Brain microvascular endothelial cell (primary cell): ENCODE measurements around the gene CRHR2.

ENCODE experiments used
- DNase-seq: peaks from one replicate; pipeline ENCODE4 v3.0.0-alpha.2; 2020
- H3K27ac ChIP-seq: fragments of 250-450 bp; sonication (Bioruptor Pico); 2 replicates; pipeline ENCODE4 v1.5.1; 2020; ENCODE audit warnings: mild to moderate bottlenecking, moderate library complexity
- H3K27me3 ChIP-seq: fragments of 250-450 bp; sonication (Bioruptor Pico); replicated peaks from 2 replicates; pipeline ENCODE4 v1.5.1; 2020; ENCODE audit warnings: mild to moderate bottlenecking
- H3K36me3 ChIP-seq: fragments of 250-450 bp; sonication (Bioruptor Pico); replicated peaks from 2 replicates; pipeline ENCODE4 v1.5.1; 2020; ENCODE audit warnings: mild to moderate bottlenecking
- H3K4me3 ChIP-seq: 2 replicates; pipeline ENCODE4 v1.5.1; 2011; ENCODE audit warnings: low read depth, mild to moderate bottlenecking, control low read depth, low read length, moderate library complexity
- in situ Hi-C: cut with HindIII; loops from 2 replicates; pipeline ENCODE4 v1.10.0; 2017; ENCODE audit warnings: low sequenced_read_pairs, low pct_ligation_motif_present
- TF ChIP-seq, protein P1 (sequence below): IDR thresholded peaks from 2 replicates; pipeline ENCODE4 v1.5.1; 2011; ENCODE audit warnings: low read depth, mild to moderate bottlenecking, moderate library complexity, low read length, control low read depth, inconsistent platforms; ENCODE audit errors: missing control alignments

CRHR2 gene

DNA sequence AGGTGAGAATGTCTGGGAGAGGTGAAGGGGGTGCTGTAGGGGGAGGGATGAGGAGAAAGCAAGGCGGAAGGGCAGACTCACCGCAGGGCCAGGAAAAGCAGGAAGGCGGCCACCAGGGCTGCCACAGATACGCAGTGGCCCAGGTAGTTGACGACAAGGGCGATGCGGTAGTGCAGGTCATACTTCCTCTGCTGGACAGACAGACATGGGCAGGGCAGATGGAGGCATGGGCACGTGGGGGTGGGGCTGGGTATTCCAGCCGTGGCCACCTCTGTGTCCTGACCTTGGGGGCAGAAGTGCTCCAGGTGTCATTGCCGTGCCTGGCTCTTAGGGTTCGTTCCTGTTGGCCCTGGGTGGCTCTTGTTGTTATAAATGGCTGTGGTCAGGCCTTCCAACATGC lies 16.8 kb downstream of the CRHR2 start:
- Histone ChIP-seq H3K27ac (no peak overlapping the region), H3K4me3 (no peak overlapping the region), H3K27me3 (no peaks in the 10 kb centered on the region), H3K36me3 (no peaks in the 10 kb centered on the region)
- in situ Hi-C loops: no loop called here
- TF ChIP-seq, protein P1, sequence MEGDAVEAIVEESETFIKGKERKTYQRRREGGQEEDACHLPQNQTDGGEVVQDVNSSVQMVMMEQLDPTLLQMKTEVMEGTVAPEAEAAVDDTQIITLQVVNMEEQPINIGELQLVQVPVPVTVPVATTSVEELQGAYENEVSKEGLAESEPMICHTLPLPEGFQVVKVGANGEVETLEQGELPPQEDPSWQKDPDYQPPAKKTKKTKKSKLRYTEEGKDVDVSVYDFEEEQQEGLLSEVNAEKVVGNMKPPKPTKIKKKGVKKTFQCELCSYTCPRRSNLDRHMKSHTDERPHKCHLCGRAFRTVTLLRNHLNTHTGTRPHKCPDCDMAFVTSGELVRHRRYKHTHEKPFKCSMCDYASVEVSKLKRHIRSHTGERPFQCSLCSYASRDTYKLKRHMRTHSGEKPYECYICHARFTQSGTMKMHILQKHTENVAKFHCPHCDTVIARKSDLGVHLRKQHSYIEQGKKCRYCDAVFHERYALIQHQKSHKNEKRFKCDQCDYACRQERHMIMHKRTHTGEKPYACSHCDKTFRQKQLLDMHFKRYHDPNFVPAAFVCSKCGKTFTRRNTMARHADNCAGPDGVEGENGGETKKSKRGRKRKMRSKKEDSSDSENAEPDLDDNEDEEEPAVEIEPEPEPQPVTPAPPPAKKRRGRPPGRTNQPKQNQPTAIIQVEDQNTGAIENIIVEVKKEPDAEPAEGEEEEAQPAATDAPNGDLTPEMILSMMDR: no peak
- no peak for DNase-seq

DNA sequence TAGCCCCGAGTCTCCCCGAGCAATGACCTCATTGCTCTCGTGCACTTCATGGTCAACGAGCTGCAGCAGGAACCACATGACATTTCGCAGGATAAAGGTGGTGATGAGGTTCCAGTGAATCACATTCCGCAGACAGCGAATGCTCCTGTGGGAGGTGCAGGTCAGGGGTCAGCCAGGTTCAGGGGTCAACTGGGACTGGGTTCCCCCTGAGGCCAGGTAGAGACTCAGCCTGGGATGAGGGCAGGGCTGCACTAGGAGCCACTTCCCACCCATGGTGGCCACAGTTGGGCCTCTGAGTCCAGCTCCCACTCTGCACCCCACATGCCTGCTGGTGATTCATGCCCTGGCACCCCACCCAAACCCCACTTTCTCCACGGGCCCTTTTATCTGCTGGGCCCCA lies 17.2 kb downstream of the CRHR2 start:
- no peaks in the 10 kb centered on the region for H3K36me3 ChIP-seq
- no peak for DNase-seq
- TF ChIP-seq, protein P1: no peak
- no peaks in the 10 kb centered on the region for H3K27me3 ChIP-seq
- H3K27ac ChIP-seq: no peak overlapping the region
- H3K4me3 ChIP-seq: no peak overlapping the region
- in situ Hi-C loops: no loop called here

DNA sequence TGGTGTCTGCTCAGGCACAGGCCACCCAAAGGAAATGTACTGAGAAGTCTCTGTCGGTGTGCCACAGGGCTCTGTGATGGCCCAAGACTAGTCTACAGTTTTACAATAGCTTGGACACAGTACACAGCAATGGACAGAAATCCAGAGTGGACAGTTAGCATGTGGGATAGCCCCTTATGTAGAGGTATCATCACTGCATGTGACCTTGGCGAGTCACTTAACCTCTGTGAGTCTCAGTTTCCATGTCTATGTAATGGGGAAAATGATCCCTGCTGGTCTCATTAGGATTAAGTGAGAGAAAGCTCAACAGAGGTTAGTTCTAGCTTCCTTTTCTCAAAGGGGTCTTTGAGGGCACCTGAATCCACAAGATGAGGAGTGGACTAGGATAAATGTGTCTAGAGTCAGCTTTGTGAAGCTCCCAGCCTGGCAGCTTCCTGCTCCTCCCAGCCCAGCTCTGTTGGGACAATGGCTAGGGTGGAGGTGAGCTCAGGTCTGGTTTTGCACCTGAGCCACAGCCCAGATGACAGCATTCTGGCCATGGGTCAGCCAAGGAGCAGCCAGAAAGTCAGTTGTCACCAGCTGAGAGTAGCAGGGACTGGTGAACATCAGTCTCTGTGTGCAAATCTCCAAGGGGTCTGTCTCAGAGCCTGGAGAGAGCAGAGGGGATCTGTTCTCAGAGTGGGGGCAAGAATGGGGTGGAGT lies 17.9 kb downstream of the CRHR2 start:
- in situ Hi-C loops: no loop called here
- no peak for DNase-seq
- H3K4me3 ChIP-seq: no peak overlapping the region
- H3K36me3 ChIP-seq: no peaks in the 10 kb centered on the region
- TF ChIP-seq, protein P1: no peak
- H3K27me3 ChIP-seq: no peaks in the 10 kb centered on the region
- no peak overlapping the region for H3K27ac ChIP-seq

DNA sequence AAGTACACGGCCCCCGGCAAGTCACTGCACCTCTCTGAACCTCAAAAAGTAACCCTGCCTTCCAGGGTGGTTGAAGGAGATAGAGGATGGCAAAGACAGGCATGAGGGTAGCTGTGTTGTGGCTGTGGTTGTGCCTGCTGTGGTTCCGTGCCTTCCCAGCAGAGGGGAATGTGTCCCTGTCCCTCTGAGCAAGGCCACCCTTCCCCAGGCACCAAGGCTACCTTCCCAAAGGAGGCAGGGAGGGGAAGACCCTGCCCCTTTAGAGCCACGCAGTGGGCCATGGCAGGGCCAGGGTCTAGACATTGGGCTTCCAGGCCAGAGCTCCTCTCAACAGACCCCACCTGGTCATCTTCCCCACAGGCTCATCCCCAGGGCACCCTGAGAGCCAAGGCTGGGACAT lies 18.8 kb downstream of the CRHR2 start:
- DNase-seq: no peak
- Histone ChIP-seq H3K36me3 (no peaks in the 10 kb centered on the region), H3K4me3 (no peak overlapping the region), H3K27me3 (no peaks in the 10 kb centered on the region), H3K27ac (no peak overlapping the region)
- TF ChIP-seq, protein P1: no peak
- in situ Hi-C loops: no loop called here

DNA sequence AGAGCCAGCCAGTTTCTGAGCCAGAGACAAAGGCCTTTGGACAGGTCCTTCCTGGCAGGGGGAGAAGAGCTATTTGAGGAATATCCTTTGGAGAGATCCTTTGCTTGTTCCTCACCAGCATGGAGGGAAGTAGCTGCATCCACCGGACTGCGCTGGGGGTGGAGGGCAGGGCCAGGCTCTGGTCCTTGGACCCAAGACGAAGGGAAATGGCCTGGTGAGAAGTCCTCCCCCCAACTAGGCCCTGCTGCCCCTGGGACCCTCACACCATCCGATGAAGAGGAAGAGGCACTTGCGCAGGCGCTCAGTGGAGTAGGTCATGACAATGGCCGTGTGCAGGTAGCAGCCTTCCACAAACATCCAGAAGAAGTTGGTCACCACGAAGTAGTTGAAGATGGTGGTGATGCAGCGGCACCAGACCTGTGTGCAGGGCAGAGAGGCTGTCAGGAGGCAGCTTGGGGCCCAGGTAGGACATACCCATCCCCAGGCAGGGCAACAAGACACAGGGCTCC lies 19.8 kb downstream of the CRHR2 start:
- H3K27me3 ChIP-seq: no peaks in the 10 kb centered on the region
- no peak for DNase-seq
- no peaks in the 10 kb centered on the region for H3K36me3 ChIP-seq
- H3K4me3 ChIP-seq: no peak overlapping the region
- TF ChIP-seq, protein P1: no peak
- H3K27ac ChIP-seq: no peak overlapping the region
- in situ Hi-C loops: no loop called here

DNA sequence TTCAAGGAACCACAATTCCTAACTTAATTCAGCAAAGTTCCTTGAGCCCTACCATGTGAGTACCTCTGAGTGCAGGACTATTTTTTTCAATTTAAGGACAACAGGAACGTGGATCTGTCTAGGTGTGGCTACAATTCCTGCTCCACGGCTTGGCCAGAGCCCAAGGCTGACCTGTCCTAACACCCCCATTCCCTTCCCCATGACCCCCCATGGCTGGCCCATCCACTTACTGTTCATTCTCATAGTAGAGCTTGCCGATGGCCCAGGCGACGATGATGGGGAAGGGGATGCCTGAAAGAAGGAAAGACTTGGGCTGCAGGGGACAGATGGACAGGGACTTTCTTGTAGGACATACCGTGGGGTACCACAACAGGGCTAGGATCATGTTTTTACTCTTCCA lies 20.3 kb downstream of the CRHR2 start:
- no peak for DNase-seq
- no peaks in the 10 kb centered on the region for H3K36me3 ChIP-seq
- H3K27me3 ChIP-seq: no peaks in the 10 kb centered on the region
- H3K27ac ChIP-seq: no peak overlapping the region
- no peak overlapping the region for H3K4me3 ChIP-seq
- TF ChIP-seq, protein P1: no peak
- in situ Hi-C loops: no loop called here
